ENCODE results near the gene KCNN3. TPM values are rescaled to one million over a fixed set of nuclear protein-coding genes. Genes with fewer than 3 reads are reported as not detected.

Gene KCNN3
- total and polyA plus RNA-seq, 2 of the 13 experiments (the other 11 are each of a cell fraction or from before 2014, with no cell fraction given) = not detected

GRCh38 chr1:154838461-154838860 is 31.6 kb downstream of the KCNN3 start (continued):
- TF ChIP-seq PLSCR1 (CRISPR knock-in tag; IDR thresholded peaks at IDR 0.05; ENCODE audit: borderline replicate concordance) (no peak), ZNF788 (CRISPR knock-in tag; IDR thresholded peaks at IDR 0.05; ENCODE audit: borderline replicate concordance) (no peak), ZBTB4 (CRISPR knock-in tag; IDR thresholded peaks at IDR 0.05; ENCODE audit: borderline replicate concordance) (no peak), NR0B2 (CRISPR knock-in tag; IDR thresholded peaks at IDR 0.05) (no peak), PRDM4 (CRISPR knock-in tag; IDR thresholded peaks at IDR 0.05; ENCODE audit: borderline replicate concordance) (no peak), PHF8 (CRISPR knock-in tag; IDR thresholded peaks at IDR 0.05) (no peak), ZNF496 (CRISPR knock-in tag; IDR thresholded peaks at IDR 0.05; ENCODE audit: insufficient replicate concordance) (no peak), ZKSCAN8 (CRISPR knock-in tag; IDR thresholded peaks at IDR 0.05; ENCODE audit: borderline replicate concordance) (no peak)

All from HepG2 (cell line).